GM12875 (cell line): ENCODE measurements around the gene HCFC1.

Experiments used
- H3K4me3 ChIP-seq: one replicate; pipeline ENCODE4 v1.5.1; 2011; ENCODE audit warnings: low read depth, low read length, control low read depth
- CTCF ChIP-seq: IDR thresholded peaks from 2 replicates; pipeline ENCODE4 v1.5.1; 2011; ENCODE audit warnings: low read depth, mild to moderate bottlenecking, control low read depth, inconsistent platforms, low read length, moderate library complexity, borderline replicate concordance; ENCODE audit not compliant: insufficient read depth

The HCFC1 gene

DNA sequence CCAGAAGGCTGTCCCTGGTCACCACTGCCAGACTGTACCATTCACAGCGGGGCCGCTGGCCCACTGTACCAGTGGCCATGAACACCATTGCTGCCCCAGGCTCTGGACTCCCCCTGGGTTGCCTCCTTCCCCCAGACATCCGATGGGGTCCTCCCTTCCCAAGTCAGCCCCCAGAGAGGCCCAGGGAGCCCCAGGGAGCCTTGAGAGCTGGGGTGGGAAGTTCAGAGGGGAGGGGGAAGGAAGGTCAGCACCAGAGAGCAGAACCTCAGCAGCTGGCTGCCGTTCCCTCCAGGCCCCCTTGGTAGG lies 45.1 kb downstream of the HCFC1 start:
- peak overlapping the region; percentile 84 for H3K4me3 ChIP-seq

DNA sequence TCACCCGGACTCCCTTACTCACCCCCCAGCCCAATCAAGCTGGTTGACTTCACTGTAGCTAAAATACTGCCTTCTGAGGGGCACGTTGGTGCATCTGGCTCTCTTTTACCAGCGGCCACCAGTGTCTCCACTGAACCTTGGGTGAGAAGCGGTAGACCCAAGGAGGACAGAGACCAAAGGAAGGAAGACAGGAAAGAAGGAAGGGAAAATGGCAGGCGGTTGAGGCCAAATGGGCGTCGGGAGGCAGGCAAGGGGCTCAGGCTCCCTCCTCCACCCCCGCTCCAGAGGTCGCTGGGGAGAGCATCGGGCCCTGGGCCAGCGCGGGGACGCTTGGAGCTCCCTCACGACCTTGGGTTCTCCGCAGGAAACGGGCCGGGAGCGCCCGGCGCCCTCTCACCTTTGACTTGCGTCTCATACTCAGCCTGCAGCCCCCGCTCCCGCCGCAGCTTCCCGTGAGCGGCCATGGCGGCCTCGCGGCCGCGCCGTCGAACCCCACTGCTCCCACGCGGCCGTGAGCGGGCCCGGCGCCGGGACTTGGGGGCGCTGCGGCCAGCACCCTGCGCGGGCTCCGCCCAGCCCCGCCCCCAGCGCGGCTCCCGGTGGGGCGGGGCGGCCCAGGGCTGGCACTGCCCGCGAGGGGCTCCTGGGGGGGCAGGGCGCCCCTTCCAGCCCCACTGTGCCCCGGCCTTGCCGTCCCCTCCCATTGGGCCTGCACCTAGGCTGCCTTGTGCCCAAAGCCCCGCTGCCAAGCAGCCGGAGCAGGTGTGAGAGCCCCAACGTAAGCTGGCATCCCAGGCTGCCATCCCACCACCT lies 45.7 kb downstream of the HCFC1 start, which contains the start of gene ARHGAP4:
Gene ARHGAP4, minus strand, starts transcription at position 526 of the 813 bp plus-strand sequence. Its CDS starts 62 bp downstream, at position 464.
- TF ChIP-seq CTCF, result no peak
- H3K4me3 ChIP-seq, result peak within 1 kb of the TSS; percentile 84

More for the DNA sequence above, 45.1 kb downstream of the HCFC1 start:
- TF ChIP-seq CTCF, result no peak

GRCh38 chrX:153925387-153925738 lies 46.3 kb downstream of the HCFC1 start:
- H3K4me3 ChIP-seq, result peak overlapping the region; percentile 84
- no peak for TF ChIP-seq CTCF

DNA sequence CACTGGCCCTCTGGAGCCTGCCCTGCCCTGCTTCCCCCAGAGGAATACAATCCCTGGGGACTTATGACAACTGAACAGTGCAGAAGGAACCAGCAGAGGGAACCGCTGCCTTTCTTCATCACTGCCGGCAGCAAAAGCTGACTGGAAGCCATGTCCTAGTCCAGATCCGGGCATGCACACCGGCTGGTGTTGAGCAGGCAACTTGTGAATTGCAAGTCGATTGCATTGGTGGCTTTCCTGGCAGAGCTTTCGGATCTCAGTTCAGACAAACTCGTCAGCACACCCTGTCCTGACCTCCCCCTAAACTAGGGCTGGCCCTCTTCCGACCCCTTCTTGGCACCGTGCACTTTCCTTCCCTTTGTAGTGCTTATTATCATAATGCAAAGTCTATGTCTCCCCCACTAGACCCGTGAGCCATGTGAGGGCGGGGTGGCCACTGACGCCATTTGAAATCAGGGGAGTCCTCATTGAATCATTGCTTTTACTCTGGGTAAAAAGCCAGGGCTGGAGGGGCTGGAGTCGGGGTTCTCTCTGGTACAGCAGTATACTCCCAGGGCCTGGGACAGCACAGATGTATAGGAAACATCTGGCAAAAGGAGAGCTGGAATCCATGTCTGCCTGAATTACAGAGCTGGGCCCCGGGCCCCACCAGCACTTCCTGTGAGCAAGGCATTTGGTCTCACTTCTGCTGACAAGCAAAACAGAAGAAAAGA lies 47.3 kb downstream of the HCFC1 start:
- 0 out of 2 replicates have a peak, but pooled peaks have one; percentile 17 for TF ChIP-seq CTCF
- peak overlapping the region; percentile 84 for H3K4me3 ChIP-seq

- no peak overlapping the region for H3K4me3 ChIP-seq
- peak; percentile 56; the same call in 1 of the 2 replicates for TF ChIP-seq CTCF
Observed at GRCh38 chrX:153922932-153923857, 48.4 kb downstream of the HCFC1 start.

- H3K4me3 ChIP-seq, result no peak overlapping the region
- no peak for TF ChIP-seq CTCF
Observed at GRCh38 chrX:153921511-153922446, 49.8 kb downstream of the HCFC1 start.
